ENCODE data around the gene ARHGEF19. TPM values are rescaled to one million over a fixed set of nuclear protein-coding genes. Genes with fewer than 3 reads are reported as not detected.

ARHGEF19 gene
- total RNA-seq, 2 donors from 2014 or later, result 14.8 to 17.5 TPM

DNA sequence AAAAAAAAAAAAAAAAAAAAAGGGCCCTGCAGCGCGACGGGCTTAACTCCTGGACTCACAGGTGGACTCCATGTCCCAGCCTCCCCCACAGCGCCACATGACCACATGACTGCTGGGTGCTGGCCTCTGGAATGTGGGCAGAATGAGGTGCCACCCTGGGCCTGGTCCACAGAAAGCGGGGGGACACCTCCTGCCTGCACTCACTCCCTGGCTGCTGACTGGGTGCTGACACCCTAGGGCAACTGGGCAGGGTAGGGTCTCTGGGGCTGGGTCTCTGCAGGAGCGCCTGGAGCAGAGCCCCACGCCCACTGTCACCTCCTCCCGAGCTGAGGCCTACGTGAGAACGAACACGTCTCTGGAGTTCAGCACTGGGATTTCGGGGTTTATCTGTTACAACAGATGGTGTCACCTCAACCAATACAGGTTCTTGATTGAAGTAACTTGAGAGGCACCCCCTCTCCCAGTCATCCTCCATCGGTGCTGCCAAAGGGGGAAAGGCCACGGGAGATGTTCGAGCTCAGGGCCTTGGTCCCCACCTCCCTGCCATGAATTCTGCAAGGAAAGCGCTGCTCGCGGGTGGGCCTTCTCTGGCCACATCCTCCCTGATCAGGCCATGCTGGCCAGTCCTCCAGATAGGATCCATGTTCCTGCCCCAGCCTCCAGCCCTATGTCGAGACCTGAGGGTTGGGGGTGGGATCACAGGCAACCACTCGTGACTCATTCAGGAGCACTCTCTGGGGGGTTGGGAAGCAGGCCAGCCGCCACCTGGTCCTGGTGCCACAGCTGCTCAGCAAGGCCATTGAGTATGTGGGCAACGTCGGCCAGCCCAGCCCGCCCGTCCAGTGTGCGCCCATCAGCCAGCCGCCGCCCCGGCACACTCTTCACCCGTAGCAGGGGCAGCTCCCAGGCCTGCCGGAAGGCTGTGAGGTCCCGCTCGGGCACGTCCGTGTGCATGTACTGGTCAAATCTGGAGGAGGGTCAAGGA lies 19.2 kb upstream of the ARHGEF19 start:
- no peaks in the 10 kb centered on the region for H3K36me3 ChIP-seq (ENCODE audit: control insufficient read depth, insufficient read depth, low read length)
- DNase-seq, result no peak
- no peak overlapping the region for H3K4me3 ChIP-seq (ENCODE audit: low read length)
- H3K27me3 ChIP-seq (ENCODE audit: control insufficient read depth, insufficient read depth, low read length, poor library complexity, severe bottlenecking), result peaks cover 29% of the 10 kb centered on the region
- TF ChIP-seq, protein P1, sequence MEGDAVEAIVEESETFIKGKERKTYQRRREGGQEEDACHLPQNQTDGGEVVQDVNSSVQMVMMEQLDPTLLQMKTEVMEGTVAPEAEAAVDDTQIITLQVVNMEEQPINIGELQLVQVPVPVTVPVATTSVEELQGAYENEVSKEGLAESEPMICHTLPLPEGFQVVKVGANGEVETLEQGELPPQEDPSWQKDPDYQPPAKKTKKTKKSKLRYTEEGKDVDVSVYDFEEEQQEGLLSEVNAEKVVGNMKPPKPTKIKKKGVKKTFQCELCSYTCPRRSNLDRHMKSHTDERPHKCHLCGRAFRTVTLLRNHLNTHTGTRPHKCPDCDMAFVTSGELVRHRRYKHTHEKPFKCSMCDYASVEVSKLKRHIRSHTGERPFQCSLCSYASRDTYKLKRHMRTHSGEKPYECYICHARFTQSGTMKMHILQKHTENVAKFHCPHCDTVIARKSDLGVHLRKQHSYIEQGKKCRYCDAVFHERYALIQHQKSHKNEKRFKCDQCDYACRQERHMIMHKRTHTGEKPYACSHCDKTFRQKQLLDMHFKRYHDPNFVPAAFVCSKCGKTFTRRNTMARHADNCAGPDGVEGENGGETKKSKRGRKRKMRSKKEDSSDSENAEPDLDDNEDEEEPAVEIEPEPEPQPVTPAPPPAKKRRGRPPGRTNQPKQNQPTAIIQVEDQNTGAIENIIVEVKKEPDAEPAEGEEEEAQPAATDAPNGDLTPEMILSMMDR (conservative IDR thresholded peaks at IDR 0.05), result no peak
- peaks cover 1% of the 10 kb centered on the region for H3K36me3 Mint-ChIP-seq (ENCODE audit: low read depth)
- 91 to 96% methylated on average over 22 to 35 of the region's 35 CpGs for WGBS, 2 experiments (ENCODE audit: insufficient coverage in 1 of 2, insufficient read length in 1 of 2)
- H3K9ac ChIP-seq (ENCODE audit: extremely low read depth, low read length, poor library complexity, severe bottlenecking), result no peak overlapping the region
- peaks cover 33% of the 10 kb centered on the region for H3K27me3 Mint-ChIP-seq (ENCODE audit: insufficient read depth)
- H3K27ac Mint-ChIP-seq, result no peak overlapping the region
- no peaks in the 10 kb centered on the region for H3K9me3 Mint-ChIP-seq
- H3K9me3 ChIP-seq (ENCODE audit: control insufficient read depth, low read length), result no peaks in the 10 kb centered on the region
- no peak overlapping the region for H3K4me3 Mint-ChIP-seq
- peaks cover under 1% of the 10 kb centered on the region for H3K4me1 ChIP-seq (ENCODE audit: control insufficient read depth, insufficient read depth, low read length)
- no peak overlapping the region for H3K27ac ChIP-seq (ENCODE audit: low read depth, low read length)
- H3K4me1 Mint-ChIP-seq, result peaks cover 17% of the 10 kb centered on the region

DNA sequence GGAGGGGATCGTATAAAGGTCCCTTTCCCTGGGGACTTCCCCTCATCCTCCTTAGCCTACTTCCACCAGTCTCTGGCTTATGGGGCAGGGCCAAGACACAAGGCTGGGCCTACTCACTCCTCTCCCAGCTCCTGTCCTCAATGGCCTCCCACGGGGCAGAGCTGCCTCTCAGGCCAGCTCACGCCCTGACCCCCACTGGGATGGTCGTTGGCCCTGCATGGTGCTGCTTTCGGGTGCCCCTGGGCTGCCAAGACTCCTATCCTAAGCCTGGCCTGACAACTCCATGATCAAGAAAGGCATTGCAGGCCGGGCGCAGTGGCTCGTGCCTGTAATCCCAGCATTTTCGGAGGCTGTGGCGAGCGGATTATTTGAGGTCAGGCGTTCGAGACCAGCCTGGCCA lies 18.3 kb upstream of the ARHGEF19 start:
- Histone ChIP-seq H3K4me1 (ENCODE audit: control insufficient read depth, insufficient read depth, low read length) (peaks cover 4% of the 10 kb centered on the region), H3K9ac (ENCODE audit: extremely low read depth, low read length, poor library complexity, severe bottlenecking) (no peak overlapping the region), H3K36me3 (ENCODE audit: control insufficient read depth, insufficient read depth, low read length) (no peaks in the 10 kb centered on the region), H3K27ac (ENCODE audit: low read depth, low read length) (no peak overlapping the region), H3K27me3 (ENCODE audit: control insufficient read depth, insufficient read depth, low read length, poor library complexity, severe bottlenecking) (peaks cover 38% of the 10 kb centered on the region), H3K4me3 (ENCODE audit: low read length) (no peak overlapping the region), H3K9me3 (ENCODE audit: control insufficient read depth, low read length) (no peaks in the 10 kb centered on the region)
- no peaks in the 10 kb centered on the region for H3K9me3 Mint-ChIP-seq
- H3K36me3 Mint-ChIP-seq (ENCODE audit: low read depth), result peaks cover 1% of the 10 kb centered on the region
- no peak for DNase-seq
- TF ChIP-seq, protein P1 (conservative IDR thresholded peaks at IDR 0.05), result no peak
- peaks cover 18% of the 10 kb centered on the region for H3K4me1 Mint-ChIP-seq
- WGBS, 2 experiments (ENCODE audit: insufficient coverage in 1 of 2, insufficient read length in 1 of 2), result 89 to 90% methylated on average over 10 to 13 of the region's 13 CpGs
- H3K27me3 Mint-ChIP-seq (ENCODE audit: insufficient read depth), result peaks cover 42% of the 10 kb centered on the region
- H3K4me3 Mint-ChIP-seq, result no peak overlapping the region
- no peak overlapping the region for H3K27ac Mint-ChIP-seq

DNA sequence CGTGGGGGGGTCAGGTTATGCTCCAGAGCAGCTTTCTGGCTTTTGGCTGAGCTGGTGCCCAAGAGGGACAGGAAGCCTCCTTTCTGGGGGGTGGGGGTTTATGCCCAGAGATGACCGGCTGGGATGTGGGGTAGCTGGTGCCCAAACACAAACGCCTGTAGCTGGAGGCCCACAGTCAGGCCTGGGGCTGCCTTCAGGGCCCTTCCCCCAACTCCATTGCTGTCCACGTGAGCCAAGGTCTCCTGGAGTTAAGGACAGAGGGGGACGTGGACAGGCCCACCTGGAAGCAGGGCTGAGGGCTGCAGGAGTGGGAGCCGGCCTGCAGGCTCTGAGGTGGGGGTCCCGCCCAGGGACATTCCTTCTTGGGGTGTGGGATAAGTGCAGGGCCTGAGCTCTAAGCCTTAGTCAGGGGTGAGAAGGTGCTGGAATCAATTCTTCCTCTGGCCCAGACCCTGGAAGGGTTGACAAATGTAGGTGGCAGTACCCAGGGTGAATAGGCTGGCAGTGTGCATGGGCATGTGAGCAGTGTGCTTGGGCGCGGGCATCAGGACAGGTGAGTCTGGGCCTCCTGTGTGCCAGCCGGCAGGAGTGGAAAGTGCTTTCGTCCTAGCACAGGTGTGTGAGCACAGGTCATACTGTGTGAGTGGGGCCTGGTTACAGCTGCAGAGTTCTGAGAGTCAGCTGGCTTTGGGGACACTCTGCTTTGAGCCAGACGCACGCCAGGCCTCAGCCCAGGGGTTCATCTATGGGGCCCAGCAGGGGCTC lies 17.7 kb upstream of the ARHGEF19 start:
- no peak overlapping the region for H3K4me3 ChIP-seq (ENCODE audit: low read length)
- DNase-seq, result no peak
- Mint-ChIP-seq H3K9me3 (no peaks in the 10 kb centered on the region), H3K4me1 (peaks cover 18% of the 10 kb centered on the region), H3K4me3 (no peak overlapping the region), H3K27me3 (ENCODE audit: insufficient read depth) (peaks cover 47% of the 10 kb centered on the region), H3K36me3 (ENCODE audit: low read depth) (peaks cover 1% of the 10 kb centered on the region), H3K27ac (no peak overlapping the region)
- WGBS, 2 experiments (ENCODE audit: insufficient coverage in 1 of 2, insufficient read length in 1 of 2), result 87 to 100% methylated on average over 6 to 13 of the region's 13 CpGs
- peaks cover 4% of the 10 kb centered on the region for H3K4me1 ChIP-seq (ENCODE audit: control insufficient read depth, insufficient read depth, low read length)
- H3K9ac ChIP-seq (ENCODE audit: extremely low read depth, low read length, poor library complexity, severe bottlenecking), result no peak overlapping the region
- no peak overlapping the region for H3K27ac ChIP-seq (ENCODE audit: low read depth, low read length)
- no peaks in the 10 kb centered on the region for H3K9me3 ChIP-seq (ENCODE audit: control insufficient read depth, low read length)
- TF ChIP-seq, protein P1 (conservative IDR thresholded peaks at IDR 0.05), result no peak
- peaks cover 44% of the 10 kb centered on the region for H3K27me3 ChIP-seq (ENCODE audit: control insufficient read depth, insufficient read depth, low read length, poor library complexity, severe bottlenecking)
- H3K36me3 ChIP-seq (ENCODE audit: control insufficient read depth, insufficient read depth, low read length), result no peaks in the 10 kb centered on the region
